IMR-90 (cell line): ENCODE data around the gene NMRK2. TPM values are rescaled to one million over a fixed set of nuclear protein-coding genes. Genes with fewer than 3 reads are reported as not detected.

Source experiments
- CEBPB ChIP-seq: IDR thresholded peaks from 2 replicates; pipeline ENCODE4 v1.6.1; 2012; ENCODE audit warnings: low read depth, low read length, improper control_type of control experiment
- FOS ChIP-seq: fragments of 150-350 bp; IDR thresholded peaks from 2 replicates; pipeline ENCODE4 v1.6.1; 2016; ENCODE audit warnings: low read depth, low read length
- RFX5 ChIP-seq: IDR thresholded peaks from 2 replicates; pipeline ENCODE4 v1.8.0; 2012; ENCODE audit warnings: low read depth, mild to moderate bottlenecking, low read length, moderate library complexity
- polyA plus RNA-seq, 3 experiments: library from polyadenylated mRNA; depleted of rRNA; stranded (reverse); fragments of >200 nt; gene quantifications; 2 replicates each; pipeline ENCODE4 v1.2.3, GENCODE V29; 2012; ENCODE audit warnings: low replicate concordance in 1 of 3
- total RNA-seq: library from RNA; depleted of rRNA; stranded (reverse); fragments of >200 nt; gene quantifications from 2 replicates; pipeline ENCODE4 v1.2.3, GENCODE V29; 2012
- TF ChIP-seq, protein P1 (sequence below): fragments of 150-350 bp; IDR thresholded peaks from 2 replicates; pipeline ENCODE4 v1.6.1; 2017; ENCODE audit warnings: mild to moderate bottlenecking, antibody characterized with exemption, low read length, low read depth

NMRK2 gene
- total and polyA plus RNA-seq, 2 of the 4 experiments (the other 2 are of a cell fraction), result not detected

DNA sequence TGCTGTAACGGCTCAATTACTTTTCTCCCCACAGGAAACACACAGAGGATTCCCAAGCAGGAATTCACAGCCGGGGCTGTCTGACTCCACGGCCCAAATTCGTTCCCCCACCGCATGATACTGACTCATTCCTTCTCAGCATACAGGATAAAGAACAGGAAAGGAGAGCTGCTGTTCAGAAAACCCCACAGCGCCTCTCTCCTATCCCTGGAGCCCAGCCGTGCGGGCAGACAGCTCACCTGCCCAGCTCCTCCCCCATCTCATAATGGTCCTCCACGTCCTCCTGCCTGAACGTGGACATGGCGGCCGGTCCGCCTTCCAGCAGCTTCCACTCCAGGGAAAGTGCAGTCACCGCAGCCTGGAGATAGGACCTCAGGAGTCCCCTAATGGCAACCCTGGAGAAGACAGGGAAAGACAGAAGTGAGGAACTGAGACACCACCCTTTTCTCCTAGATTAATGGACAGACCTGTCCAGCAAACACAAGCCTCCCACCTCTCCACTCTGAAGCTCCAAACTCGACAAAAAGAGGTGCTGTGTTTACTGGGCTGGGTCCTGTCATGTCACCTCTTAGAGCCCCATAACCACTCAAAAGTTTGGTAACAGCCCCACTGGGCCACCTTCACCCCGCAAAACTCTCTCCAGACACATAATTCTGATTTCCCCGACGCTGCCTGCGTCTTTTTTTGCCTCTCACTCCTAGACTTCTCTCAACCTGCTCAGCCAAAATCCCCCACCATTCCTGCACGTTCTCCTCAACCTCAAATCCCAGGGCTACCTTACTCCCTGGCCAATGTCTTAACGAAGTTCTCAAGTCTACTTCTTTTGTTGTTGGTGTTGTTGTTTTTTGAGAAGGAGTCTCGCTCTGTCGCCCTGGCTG is 36.8 kb downstream of the NMRK2 start (continued):
- TF ChIP-seq, protein P1, sequence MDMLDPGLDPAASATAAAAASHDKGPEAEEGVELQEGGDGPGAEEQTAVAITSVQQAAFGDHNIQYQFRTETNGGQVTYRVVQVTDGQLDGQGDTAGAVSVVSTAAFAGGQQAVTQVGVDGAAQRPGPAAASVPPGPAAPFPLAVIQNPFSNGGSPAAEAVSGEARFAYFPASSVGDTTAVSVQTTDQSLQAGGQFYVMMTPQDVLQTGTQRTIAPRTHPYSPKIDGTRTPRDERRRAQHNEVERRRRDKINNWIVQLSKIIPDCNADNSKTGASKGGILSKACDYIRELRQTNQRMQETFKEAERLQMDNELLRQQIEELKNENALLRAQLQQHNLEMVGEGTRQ, result no peak
- no peak for TF ChIP-seq RFX5
- no peak for TF ChIP-seq FOS
- TF ChIP-seq CEBPB, result no peak
